CD4-positive, alpha-beta T cell treated with Interleukin-17A for 1 hour (primary cell): Measurements from ENCODE around the gene KRT12.

Experiments used
- DNase-seq: peaks from one replicate; pipeline ENCODE4 v3.0.0-alpha.2; 2020

KRT12 gene

GRCh38 chr17:40866838-40867237 lies at the start of gene KRT12:
TSS of gene KRT12 (minus strand) at chr17:40867223. CDS start at chr17:40867186, 37 bp downstream.
- DNase-seq: no peak

DNA sequence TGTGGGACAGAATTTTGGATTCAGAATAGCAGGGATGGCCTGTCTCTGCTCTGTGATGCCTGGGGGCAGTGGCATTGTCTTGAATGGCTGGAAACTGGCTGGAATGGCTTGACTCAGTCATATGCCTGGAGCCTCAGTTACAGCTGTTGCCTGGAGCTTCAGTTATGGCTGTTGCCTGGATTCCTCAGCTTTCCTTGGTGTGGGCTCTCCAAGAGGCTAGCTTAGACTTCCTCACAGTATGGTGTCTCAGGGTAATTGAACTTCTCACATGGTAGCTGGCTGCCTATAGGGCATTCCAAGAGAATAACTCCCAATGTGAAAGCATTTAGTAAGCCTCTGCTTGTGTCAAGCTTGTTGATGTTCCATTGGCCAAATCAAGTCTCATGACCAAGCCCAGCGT lies 49.3 kb upstream of the KRT12 start:
- no peak for DNase-seq

DNA sequence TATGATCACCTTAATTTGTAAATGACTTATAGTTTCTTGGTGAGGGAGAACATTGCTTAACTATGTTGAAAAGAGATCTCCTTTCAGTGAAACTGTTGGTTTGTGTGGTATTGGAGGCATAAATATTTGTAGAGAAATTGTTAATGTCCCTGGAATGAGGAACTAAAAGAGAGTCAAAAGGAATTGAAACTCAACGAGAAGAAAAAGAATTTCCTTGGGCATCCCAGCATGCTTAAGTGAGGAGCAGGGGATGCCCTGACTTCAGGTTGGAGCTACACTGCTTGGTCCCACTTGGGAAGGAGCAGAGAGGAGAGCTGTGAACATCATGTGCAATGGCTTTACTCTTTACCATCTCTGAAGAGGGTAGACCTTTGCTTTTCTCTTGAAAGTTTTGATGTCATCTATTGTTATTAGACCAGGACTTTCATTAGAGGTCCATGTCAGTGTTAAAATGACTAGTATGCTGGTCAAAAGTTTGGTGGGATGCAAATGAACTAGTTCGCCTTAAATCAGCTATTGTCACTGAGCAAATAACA lies 48.8 kb upstream of the KRT12 start:
- peak; percentile 5 for DNase-seq

DNA sequence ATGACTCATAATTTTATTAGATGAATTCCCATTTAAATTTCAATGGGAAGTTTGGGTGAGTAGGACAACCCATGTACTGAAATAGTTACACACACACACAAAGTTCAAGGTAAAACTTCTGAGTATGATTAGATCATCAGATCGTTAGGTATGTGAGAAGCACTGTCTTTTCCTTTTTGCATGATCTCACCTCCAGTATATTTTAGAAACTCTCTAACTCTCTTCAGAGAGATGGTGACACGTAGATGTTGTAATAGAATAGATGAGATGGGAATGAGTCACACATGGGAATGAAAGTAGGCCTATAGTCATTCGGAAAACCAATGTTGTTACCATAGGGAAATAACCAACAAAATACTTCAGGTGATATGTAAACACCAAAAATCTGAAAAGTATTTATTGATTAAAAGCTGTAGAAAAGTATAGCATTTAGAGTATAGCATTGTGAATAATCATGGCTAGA lies 48.2 kb upstream of the KRT12 start:
- DNase-seq: no peak

GRCh38 chr17:40914075-40914855 lies 47.2 kb upstream of the KRT12 start:
- no peak for DNase-seq

DNA sequence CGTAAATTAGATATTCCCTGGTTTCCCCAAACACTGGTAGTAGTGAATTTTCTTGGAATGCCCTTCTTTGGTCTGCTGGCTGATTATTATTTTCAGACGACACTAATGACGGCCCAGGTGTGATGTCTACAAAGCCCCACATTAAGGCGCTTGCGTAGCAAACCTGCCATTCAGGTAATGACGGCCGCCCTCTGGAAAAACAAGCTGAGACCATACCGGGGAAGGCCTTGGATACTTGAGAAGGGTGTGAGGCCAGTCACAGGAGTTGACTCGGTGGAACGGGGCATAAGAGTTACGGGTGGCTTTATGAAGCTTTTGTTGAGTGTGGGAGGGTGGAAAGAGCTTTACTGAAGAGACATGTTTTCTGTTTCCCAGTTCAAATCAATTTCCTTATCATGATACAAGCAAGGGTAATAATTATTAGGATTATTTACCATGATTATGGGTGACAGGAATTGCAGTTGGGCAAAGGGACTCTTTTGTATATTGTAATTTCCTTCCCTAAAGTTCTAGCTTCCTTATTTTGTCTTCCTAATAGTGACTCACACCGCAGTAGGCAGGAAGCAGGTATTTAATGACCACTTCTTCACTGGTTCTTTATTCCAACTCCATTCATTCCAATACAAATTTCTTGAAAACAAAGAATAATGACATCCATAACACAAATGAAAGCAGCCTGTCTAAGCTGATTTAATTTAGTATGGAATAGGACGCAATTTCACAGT lies 45.6 kb upstream of the KRT12 start:
- DNase-seq: no peak

DNA sequence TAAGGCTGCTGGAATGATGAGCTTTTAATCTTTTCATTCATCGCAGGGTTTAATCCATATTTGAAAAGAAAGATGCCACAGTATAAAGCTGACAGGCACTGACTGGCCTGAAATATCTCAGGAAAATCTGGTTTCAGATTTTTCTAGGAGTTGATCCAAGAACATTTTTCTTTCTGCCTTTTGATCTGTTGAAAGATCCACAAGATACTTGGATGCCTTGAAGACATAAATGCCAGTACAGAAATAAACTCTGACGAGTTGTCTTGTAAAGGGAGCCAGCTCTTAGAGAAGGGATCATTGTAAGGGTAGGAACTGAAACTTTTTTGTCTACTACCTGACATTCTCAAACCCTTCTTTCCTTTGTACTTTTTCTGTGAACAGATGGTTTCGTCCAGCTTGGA lies 43.4 kb upstream of the KRT12 start:
- DNase-seq: no peak

DNA sequence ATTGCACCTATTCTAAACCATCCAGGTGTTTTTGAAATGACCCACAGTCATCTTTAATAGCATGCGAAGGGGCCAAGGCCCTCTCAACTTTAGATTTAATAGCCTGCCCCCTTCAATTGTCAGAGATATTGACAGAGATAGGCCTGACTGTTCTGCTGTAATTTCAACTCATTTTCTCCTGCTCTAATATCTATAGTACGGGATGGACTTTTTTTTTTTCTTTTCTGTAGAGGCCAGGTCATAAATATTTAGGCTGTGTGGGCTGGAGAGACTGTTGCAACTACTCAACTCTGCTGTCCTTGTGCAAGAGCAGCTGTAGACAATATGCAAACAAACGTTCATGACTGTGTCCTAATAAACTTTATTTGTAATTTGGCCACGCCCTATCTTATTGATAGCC lies 42.7 kb upstream of the KRT12 start:
- DNase-seq: no peak

GRCh38 chr17:40909351-40909750 lies 42.3 kb upstream of the KRT12 start:
- DNase-seq: peak; percentile 78

- DNase-seq: no peak
Observed at GRCh38 chr17:40906613-40907012, 39.6 kb upstream of the KRT12 start.

GRCh38 chr17:40905370-40905769 lies 38.3 kb upstream of the KRT12 start:
- DNase-seq: no peak

DNA sequence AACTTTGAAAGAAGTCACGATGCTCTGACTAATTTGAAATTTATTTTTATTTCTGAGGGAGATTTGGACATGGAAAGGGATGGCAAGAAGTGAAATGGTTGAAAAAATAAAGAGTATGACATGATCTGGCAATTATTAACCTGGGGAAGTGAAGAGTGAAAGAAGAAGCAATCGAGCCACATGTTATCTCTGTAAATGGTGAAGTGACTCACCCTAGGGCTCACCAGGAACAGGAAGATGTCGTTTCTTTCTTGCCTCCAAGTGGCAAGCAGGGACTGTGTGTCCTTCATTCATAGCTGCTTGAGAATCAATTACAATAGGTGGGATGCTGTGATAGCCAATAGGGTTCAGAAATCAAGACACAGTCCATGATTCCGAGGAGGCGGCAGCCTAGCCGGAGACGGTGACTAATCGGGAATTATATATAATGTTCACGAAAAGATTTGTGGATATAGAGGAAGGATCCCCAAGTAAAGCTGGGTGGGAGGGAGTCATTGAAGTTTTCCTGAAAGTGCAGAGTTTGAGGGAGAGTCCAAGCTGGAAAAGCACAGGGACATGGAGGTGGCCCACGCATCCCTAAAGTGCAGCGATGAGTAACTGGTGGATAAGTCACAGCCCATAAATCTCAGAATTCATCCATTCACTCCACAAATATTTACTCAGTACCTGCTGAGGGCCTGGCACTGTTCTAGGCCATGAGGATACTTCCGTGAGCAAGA lies 36.3 kb upstream of the KRT12 start:
- DNase-seq: no peak

GRCh38 chr17:40902498-40902897 lies 35.5 kb upstream of the KRT12 start:
- DNase-seq: no peak

DNA sequence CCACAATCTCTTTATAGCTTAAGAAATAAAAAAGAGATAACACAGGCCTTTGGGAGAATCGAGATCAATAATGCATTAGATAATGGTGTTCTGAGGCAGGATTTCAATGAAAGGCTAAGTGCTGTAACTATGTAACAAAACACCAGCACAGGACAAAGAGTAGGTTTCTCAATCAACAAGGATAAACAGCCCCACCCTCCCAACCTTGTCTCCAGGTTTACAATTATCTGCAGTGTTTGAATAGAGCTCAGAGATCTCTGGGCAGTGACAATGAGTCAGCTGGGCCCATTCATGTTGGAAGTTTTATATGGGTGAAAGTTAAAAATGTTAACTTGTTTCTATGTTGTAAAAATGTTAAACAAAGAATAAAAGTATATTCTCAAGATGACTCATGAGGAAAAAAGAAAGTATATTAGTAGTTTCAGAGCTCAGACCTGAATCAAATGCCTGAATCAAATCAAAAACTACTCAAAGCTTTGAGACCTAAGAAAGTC lies 35.0 kb upstream of the KRT12 start:
- no peak for DNase-seq

- DNase-seq: no peak
Observed at GRCh38 chr17:40900809-40901356, 33.9 kb upstream of the KRT12 start.

DNA sequence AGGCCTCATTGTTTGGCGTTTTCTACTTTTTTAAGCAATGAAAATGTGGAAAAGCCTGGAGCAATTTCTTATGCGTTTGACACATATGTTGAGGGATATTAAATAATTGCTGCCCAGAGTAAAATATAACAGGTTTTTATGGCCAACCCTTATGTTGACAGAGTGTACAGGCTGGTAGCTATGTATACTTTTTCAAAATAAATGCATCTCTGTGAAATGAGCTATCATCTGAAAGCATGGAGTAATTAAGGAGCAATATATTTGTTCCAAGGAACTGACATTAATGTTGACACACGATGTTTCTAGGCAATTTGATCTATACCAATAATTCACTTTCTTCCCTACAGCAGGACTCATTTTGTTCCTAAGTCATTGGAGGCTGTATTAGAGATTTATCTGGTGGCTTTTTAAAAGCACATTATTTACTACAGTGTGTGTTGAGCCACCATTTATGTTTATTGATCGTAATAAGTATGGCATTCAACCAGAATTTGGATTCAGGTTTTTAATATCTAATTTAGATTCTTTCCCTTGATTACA lies 30.0 kb upstream of the KRT12 start:
- no peak for DNase-seq

- DNase-seq: no peak
Observed at GRCh38 chr17:40895106-40895730, 28.2 kb upstream of the KRT12 start.

DNA sequence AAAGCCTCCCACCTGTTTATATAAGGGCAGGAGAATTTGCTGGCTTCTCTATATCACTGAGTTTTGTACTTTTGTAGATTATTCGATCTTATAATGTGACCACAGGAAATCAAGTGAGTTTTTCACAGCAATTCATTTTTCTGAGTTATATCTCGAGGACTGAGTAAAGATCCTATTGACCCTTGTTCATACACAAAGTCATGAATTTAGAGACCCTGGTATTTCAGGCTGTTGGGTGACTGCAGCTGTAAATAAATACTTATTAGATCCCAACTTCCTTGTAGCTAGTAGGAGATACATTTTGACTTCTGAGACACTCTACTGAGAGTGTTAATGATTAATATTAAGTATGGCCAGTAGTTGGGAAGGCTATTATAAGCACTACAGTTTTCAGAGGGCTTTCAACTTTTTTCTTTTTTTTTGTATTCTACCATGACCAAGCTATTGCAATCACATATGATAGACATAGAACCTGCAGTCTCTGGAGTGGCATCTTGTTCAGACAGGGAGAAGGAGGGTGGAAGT lies 21.2 kb upstream of the KRT12 start:
- no peak for DNase-seq

GRCh38 chr17:40886090-40886489 lies 19.1 kb upstream of the KRT12 start:
- no peak for DNase-seq

DNA sequence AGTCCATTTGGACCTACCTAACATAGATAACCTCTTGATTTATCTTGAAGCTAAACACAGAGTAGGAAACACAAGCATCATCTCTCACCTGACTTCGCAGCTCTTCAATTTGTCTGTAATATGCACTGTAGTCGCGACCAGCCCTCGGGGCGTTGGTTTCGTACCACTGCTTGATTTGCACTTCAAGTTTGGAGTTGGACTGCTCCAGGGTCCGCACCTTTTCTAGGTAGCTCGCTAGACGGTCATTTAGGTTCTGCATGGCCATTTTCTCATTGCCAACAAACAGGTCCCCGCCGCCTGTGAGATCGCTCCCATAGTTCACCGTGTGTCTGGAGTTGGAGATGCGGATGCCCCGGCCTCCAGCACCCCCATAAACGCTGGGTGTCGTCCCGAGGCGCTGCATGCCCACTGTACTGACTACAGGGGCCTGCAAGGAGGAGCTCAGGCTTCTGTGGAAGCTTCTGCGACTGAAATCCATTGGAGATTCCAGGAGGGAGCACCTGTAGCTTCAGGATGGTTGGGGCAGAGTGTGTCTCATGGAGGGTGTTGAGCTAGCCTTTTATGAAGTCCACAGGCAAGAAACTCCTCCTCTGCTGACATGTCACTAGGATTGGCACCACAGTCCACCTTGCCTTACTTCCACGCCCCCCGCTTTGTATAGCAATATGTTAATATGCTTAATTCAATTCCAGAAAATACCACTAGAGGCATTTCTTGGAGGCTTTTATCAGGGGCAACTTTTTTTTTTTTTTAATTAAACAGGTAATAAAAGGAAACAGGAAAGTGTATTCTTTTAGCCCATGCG lies 17.9 kb upstream of the KRT12 start, which contains the start of gene KRT20:
KRT20 (minus strand) TSS at position 535 of the 805 bp plus-strand sequence; CDS start at position 478, 57 bp downstream.
- no peak for DNase-seq
